GM19463 (cell line): ENCODE measurements around the gene MYOD1.

Source experiments
- ATAC-seq: cut with Tn5 transposase; IDR thresholded peaks from one replicate; pipeline ENCODE4 v1.9.1; 2021; ENCODE audit warnings: mild to moderate bottlenecking, moderate library complexity; ENCODE audit not compliant: unreplicated experiment

The MYOD1 gene

DNA sequence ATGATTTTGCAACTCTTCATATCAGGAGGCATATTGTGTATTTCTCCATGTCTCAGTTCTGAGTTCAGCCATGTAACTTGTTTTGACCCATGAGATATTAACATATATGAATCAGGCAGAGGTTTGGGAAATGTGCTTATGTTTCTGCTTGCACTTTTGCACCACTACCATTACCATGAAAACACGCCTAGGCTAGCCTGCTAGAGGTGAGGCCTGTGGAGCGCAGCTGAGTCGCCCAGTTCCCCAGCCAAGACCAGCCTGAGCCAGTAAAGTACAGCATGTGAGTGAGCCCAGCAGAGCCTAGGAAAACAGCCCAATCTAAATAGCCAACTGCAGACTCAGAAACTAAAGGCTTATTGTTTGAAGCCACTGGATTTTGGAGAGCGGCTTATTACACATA is 18.4 kb upstream of the MYOD1 start:
- no peak for ATAC-seq

- ATAC-seq: no peak
These were observed 16.5 kb upstream of the MYOD1 start for GRCh38 chr11:17702876-17703275.

DNA sequence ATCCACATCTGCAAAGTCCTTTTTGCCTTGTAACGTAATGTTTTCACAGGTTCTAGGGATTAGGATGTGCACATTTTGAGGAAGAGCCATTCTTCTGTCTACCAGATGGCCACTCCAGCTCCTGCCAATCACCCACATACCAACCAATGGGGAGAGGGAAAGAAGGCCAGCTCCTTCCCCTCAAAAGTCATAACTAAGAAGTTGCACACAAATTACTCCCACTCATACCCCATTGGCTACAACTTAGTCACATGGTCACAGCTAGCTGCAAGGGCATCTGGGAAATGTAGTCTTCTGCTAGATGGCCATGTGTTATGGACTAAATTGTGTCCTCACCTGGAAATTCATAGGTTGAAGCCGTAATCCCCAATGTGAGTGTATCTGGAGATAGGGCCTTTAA is 15.4 kb upstream of the MYOD1 start:
- ATAC-seq: no peak

DNA sequence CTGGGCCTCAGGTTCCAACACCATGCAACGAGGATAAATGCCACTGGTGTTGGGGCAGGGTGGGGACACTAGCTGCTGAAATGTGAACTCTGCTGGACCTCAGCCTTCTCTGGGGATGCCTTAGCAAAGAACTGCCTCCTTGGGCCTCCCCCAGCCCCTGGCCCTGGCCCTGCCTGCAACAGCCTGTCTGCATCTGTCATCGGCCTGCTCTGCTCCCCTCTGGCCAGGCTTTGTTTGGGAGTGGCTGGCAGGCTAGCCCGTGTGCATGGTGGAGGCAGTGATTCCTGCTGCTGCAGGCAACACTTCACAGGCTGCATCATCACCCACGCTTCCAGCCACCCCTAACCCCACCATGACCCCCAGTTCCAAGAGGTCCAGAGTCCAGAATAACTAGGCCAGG is 11.5 kb upstream of the MYOD1 start:
- ATAC-seq: no peak

GRCh38 chr11:17711836-17712235 is 7.5 kb upstream of the MYOD1 start:
- ATAC-seq: no peak

GRCh38 chr11:17713851-17714250 is 5.5 kb upstream of the MYOD1 start:
- no peak for ATAC-seq

- no peak for ATAC-seq
These were observed 5.0 kb upstream of the MYOD1 start for GRCh38 chr11:17714356-17714854.

GRCh38 chr11:17714870-17715269 is 4.5 kb upstream of the MYOD1 start:
- no peak for ATAC-seq

- no peak for ATAC-seq
These were observed 2.6 kb upstream of the MYOD1 start for GRCh38 chr11:17716807-17717206.

DNA sequence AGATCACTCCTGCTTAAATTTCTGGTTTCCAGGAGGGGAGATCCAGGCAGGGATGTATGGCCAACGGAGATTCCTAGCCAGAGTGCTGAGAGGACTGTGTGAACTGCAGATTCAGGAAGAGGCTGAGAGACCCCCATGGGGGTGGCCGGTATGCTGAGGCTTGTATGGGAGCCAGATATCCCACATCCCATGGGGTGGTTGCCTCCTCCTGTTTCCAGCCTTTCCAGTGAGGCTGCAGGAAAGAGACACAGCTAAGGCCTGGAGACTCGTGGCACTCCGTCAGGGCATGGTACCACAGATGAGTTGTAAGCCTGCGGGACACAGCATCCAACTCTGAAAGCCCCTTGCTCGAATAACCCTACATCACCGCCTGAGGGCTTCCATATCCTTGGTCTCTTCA is 1.4 kb upstream of the MYOD1 start:
- ATAC-seq: no peak

DNA sequence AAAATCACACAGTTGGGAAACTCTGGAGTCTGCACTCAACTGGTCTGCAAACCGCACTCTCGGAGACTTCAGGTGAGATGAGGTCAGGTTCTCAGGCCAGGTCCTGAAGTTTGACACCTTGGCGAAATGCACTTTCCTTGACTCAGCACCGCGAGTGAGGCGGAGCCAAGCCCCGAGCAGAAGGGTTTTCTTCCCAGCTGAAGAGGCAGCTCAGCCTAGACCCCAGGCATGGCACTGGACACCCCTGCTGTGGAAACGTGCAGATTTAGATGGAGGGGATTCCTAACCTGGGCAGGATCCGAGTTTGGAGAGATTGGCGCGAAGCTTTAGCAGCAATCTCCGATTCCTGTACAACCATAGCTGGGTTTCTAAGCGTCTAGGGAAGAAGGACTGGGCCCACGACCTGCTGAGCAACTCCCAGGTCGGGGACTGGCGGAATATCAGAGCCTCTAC is 835 bp upstream of the MYOD1 start:
- no peak for ATAC-seq

GRCh38 chr11:17719938-17720795 is 796 bp downstream of the MYOD1 start:
- ATAC-seq: no peak

GRCh38 chr11:17720796-17721171 is 1.4 kb downstream of the MYOD1 start:
- ATAC-seq: no peak

DNA sequence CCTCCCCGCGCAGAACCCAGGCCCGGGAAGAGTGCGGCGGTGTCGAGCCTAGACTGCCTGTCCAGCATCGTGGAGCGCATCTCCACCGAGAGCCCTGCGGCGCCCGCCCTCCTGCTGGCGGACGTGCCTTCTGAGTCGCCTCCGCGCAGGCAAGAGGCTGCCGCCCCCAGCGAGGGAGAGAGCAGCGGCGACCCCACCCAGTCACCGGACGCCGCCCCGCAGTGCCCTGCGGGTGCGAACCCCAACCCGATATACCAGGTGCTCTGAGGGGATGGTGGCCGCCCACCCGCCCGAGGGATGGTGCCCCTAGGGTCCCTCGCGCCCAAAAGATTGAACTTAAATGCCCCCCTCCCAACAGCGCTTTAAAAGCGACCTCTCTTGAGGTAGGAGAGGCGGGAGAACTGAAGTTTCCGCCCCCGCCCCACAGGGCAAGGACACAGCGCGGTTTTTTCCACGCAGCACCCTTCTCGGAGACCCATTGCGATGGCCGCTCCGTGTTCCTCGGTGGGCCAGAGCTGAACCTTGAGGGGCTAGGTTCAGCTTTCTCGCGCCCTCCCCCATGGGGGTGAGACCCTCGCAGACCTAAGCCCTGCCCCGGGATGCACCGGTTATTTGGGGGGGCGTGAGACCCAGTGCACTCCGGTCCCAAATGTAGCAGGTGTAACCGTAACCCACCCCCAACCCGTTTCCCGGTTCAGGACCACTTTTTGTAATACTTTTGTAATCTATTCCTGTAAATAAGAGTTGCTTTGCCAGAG is 2.0 kb downstream of the MYOD1 start:
- no peak for ATAC-seq

- no peak for ATAC-seq
These were observed 2.8 kb downstream of the MYOD1 start for GRCh38 chr11:17722000-17722643.

DNA sequence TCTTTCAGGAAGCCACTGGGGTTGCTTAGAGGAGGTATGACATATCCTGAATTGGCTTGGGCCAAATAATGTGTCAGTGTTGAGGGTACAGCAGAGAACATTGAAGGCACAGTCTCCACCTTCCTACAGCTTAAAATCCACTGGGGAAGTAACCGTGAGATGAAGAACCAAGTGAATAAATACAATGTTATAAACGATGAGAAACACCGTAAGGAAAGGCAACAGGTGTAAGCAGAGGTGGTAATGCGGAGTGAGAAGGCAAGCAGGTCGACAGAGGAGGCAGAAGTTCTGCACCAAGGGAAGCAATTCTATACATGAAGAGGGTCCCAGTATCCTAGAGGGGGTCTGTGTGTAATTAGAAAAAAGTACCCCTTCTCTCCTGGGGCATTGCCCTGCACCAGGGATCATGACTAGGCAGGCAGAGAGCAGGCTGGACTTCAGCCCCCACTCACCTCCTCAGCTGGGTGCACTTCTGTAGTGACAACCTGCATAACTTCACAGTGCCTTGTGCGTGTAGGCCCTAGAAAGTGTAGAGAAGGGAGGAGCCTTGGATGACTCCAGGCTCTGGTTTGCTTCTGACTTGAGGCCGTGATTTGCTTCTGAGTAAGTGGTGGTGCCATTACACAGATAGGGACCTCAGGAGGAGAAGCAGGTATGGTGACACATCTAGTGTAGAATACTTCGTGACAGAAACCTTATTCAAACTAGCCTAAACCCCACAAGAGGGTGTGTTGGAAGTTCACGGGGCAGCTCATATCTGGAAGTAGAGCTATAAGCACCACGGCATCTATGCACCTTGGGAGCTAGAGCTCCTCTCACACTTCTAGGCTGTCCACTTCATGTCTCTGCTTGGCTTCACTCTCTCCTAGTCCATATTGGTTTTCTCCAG is 4.9 kb downstream of the MYOD1 start:
- ATAC-seq: no peak

- ATAC-seq: no peak
These were observed 5.8 kb downstream of the MYOD1 start for GRCh38 chr11:17725174-17725573.

DNA sequence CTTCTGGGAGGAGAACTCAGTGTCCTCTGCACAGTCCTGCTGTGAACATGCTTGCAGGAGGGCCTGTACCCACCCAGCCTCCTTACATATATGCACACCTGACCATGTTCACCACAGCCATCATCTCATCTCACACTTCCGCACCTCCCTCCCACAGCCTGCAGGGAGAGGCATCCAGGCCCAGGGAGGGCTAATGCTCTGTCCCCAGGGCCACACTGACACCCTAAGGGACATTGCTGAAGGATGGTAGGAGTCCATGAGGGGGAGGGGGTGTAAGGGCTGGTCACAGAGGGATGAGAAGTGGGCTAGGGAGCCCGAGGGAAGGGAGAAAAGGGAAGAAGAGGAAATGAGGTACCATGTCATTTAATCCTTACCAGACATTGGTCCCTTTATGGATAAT is 10.8 kb downstream of the MYOD1 start:
- ATAC-seq: no peak

DNA sequence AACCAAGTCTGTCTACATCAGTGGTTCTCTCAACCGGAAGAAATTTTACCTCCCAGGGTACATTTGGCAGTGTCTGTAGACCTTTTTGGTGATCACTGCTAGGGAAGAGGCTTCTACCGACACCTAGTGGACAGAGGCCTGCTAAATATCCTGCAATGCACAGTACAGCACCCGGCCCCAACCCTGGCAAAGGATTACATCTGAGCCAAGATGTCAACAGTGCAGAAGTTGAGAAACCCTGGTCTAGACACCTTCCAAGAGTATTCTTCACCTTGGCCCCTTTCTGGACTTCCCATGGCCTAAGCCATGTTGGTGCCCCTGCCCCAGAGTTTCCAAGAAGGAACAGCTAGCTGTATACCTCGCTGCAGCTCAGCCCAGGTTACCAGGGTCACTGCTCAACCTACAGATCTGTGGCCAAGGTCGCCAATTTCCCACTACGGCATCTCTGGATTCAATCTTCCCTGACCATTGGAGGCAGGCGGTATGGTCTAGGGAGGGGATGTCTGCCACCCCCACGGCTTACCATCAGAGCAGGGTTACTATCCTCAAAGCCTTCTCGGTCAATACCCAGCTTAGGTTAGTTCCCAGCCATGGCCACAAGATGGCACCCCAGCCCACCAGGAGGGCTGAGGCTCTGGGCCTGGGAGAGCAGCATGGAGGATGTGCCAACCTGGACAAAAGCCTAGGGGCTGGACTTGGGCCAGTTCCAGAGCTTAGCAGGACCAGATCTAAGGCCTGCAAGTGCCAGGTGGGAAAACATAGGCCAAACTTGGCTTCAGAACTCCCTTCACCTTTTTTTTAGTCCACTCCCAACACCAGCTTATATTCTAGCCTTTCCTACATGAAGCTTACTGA is 11.5 kb downstream of the MYOD1 start:
- ATAC-seq: peak; percentile 74

- no peak for ATAC-seq
These were observed 13.9 kb downstream of the MYOD1 start for GRCh38 chr11:17733261-17733660.
